HG03135 (cell line): ENCODE measurements around the gene ADAM12.

ENCODE experiments used
- ATAC-seq: cut with Tn5 transposase; IDR thresholded peaks from one replicate; pipeline ENCODE4 v1.9.1; 2021; ENCODE audit warnings: mild to moderate bottlenecking, moderate library complexity; ENCODE audit not compliant: unreplicated experiment

ADAM12 gene, protein sequence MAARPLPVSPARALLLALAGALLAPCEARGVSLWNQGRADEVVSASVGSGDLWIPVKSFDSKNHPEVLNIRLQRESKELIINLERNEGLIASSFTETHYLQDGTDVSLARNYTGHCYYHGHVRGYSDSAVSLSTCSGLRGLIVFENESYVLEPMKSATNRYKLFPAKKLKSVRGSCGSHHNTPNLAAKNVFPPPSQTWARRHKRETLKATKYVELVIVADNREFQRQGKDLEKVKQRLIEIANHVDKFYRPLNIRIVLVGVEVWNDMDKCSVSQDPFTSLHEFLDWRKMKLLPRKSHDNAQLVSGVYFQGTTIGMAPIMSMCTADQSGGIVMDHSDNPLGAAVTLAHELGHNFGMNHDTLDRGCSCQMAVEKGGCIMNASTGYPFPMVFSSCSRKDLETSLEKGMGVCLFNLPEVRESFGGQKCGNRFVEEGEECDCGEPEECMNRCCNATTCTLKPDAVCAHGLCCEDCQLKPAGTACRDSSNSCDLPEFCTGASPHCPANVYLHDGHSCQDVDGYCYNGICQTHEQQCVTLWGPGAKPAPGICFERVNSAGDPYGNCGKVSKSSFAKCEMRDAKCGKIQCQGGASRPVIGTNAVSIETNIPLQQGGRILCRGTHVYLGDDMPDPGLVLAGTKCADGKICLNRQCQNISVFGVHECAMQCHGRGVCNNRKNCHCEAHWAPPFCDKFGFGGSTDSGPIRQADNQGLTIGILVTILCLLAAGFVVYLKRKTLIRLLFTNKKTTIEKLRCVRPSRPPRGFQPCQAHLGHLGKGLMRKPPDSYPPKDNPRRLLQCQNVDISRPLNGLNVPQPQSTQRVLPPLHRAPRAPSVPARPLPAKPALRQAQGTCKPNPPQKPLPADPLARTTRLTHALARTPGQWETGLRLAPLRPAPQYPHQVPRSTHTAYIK

DNA sequence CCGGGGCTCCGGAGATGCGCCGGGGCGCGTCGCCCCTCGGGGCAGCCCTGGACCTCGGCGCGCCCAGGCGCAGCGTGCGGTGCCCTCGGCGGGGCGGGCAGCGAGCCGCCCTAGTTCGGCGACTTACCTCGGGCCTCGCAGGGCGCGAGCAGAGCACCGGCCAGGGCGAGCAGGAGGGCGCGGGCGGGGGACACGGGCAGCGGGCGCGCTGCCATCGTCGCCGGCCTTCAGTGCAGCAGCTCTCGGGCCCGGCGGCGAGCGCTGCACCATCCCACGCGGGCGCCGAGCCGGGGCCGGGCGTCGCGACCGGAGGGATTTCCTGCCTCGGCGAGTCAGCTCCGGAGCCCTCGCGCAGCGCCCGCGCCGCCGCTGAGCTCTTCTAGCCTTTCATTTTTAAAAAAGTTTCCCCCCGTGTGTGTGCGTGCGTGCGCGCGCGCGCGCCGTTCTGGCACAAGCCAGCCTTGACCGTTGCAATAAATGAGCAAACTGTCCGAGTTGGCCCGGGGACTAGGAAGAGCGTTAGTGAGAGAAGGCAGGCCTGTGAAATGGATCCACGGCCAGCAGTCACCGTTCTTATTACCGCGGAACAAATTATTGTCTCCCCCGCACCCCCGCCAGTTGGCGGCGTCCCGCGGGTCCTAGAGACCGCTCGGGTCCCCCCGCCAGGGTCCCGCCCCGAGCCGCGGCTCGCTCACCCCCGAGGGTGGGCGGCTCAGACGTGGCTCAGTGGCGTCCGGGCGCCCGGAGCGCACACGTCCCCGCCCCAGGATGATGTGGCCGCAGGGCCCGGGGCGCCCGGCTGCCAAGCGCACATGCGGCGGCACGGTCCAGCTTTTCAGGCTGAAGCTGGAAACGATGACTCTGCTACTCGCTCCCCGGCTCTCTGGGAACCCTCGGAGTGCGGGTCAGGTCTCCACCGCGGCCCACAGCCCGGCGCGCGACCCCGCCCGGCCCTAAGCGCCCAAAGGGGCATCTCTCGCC is at the start of gene ADAM12:
Gene ADAM12, minus strand, starts transcription at position 547 of the 981 bp plus-strand sequence. Its CDS starts 332 bp downstream, at position 215.
- no peak for ATAC-seq

- ATAC-seq = no peak
Observed at GRCh38 chr10:126437635-126438406, 49.5 kb upstream of the ADAM12 start.

DNA sequence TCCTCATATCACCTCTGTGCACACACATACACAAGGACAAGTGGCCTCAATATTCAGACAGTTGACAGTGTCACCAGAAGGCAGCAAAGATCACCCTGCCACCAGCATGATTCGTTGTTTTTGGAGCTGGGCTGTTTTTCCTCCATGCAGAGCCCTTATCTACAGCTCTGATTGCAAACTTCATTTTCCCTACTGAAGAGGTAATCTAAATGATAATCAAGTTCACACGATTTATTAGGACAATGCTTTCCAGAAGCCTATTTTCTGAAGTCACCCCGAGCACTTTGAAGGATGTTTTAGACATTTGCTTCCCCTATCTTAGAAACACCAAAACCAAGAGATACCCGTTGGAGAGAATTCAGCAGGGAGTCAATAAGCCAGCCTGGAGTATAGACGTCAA is 46.0 kb upstream of the ADAM12 start:
- ATAC-seq = no peak

GRCh38 chr10:126433351-126433750 is 45.1 kb upstream of the ADAM12 start:
- ATAC-seq = no peak

DNA sequence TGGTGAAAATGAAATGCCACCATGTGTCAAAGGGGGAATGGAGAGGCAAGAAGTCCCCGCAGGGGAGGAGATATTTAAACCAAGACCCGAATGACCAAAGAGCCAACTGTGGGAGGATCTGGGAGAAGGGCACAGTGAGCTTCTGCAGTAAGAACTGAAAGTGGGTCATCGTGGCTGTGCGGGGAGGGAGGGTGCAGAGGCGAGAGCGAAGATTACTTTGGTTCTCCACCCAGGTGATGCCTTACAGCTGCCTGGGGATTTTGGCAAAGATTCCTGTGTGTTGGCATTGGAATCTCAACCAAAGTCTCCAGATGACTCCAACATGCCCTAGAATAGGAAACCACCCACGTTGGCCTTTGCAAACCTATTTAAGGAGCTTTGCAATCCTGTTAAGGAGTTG is 44.2 kb upstream of the ADAM12 start:
- no peak for ATAC-seq

GRCh38 chr10:126431816-126432215 is 43.5 kb upstream of the ADAM12 start:
- ATAC-seq = no peak

GRCh38 chr10:126430512-126430911 is 42.2 kb upstream of the ADAM12 start:
- ATAC-seq = no peak

GRCh38 chr10:126429275-126429674 is 41.0 kb upstream of the ADAM12 start:
- no peak for ATAC-seq

- ATAC-seq = no peak
Observed at GRCh38 chr10:126425489-126426065, 37.3 kb upstream of the ADAM12 start.

DNA sequence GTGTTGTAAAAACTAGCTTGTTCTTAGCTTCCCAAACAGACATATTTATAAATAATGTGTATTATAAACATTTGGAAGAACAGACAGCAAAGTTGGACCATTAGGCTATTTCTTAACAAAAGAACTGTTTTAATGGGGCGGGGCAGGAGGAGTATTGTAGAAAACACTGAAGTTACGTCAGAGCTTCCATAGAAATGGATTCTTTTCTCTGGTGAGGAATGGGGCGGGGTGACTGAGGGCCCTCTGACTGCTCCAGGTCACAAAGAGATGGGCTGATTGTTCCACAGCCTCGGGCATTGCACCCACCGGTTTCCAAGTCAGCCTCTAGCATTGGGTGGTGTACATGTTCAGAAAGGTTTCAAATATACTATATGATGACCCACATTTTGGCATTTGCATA is 36.8 kb upstream of the ADAM12 start:
- no peak for ATAC-seq

DNA sequence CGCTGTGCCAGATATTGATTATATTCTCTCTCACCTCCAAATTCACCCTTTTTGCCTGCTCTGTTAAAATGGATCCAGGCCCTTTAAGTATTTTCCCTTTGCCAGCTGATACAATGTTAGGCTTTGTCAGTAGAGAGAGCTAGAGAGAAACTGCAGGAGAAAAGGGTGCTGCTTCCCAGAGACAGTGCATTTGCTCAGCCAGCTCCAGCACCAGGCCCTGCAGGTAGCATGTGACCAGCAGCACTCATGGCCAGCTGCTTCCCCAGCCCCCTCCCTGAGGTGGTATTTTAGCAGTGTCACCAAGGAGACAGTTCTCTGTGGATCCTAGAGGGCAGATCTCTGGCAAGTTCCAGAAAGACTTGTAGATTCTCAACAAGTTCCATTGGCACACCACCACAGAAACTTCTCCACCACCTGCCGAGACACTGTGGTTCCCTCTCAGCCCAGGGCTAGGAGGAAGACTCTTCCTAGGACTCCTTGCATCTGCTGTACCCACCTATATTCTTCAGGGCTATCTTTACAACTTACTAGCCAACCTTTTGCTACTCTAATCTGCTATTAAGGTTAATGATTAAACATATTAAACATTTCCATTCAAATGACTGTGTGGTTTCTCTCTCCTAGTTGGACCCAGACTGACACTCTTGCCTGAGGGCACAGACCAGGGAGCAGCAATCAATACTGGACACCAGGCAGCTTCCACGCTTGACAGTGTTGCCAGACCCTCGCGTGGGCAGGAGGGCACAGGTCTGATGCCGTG is 35.6 kb upstream of the ADAM12 start:
- no peak for ATAC-seq

DNA sequence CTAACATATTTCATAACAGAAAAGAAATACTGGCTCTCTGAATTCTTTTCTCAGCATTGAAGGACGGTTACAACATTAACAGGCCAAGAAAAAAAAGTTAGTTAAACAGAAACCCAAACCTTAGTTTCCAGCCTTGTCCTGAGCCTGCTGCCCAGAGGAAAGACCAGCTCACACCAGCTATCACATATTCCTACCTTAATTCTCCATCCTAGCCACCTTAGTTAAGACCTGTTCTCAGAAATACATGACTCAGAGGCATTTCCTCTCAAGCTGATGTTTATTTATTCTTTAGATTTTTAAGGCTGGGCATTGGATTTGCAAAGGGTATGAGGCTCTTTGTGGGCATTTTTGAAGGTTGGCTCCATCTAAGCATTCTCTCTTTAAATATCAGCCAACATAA is 34.3 kb upstream of the ADAM12 start:
- no peak for ATAC-seq

- no peak for ATAC-seq
Observed at GRCh38 chr10:126421756-126422256, 33.5 kb upstream of the ADAM12 start.

DNA sequence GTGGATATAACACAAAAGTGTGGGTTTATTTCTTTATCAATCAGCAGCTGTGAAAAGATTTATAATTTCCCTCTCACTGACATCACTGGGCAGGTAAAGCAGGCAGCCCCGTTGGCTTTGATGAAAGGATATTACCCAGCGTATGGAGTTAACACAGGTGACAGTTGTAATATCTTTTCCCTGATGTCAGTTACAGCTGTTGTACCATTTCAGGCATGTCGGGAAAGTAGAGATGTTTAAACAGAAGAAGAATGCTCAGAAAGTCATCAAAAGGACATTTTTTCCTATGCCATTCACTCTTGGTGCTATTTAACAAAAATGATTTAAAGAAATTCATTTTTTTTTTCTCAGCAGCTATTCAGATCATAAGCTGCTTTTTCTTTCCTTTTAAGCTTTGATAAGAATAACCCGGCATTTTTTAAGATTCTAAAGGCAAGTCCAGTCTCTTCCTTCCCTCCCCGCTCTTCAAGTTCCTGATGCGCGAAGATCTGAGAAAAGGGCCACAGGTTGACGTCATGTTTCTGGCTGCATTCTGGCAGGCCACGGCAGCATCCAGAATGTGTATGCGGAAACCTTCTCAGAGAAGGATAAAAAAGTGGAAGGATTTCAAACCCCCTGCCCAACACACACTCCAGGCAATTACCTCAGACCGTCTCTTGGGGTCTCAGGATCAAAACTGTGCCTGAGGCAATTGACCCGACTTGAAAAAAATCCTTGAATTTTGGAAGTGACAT is 32.5 kb upstream of the ADAM12 start:
- no peak for ATAC-seq

- no peak for ATAC-seq
Observed at GRCh38 chr10:126417220-126417825, 29.0 kb upstream of the ADAM12 start.

DNA sequence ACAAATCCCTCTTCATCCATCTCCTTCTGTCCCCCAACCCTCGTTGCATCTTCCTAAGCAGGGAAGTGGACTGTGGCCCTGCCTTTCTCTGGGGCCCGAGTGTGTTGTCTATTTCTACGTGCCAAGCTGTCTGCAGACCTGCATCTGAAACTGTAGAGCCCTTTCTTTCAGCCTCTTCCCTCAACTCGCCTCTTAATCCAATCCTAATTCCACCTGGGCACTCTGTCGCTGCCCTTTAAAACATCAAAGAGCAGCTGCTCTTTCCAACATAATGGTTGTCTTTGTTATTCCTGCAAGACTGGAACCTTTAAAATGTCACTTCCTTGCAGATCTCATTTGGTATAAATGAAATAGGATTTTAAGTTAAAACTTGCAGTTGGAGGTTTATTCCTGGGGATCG is 21.5 kb upstream of the ADAM12 start:
- ATAC-seq = no peak

DNA sequence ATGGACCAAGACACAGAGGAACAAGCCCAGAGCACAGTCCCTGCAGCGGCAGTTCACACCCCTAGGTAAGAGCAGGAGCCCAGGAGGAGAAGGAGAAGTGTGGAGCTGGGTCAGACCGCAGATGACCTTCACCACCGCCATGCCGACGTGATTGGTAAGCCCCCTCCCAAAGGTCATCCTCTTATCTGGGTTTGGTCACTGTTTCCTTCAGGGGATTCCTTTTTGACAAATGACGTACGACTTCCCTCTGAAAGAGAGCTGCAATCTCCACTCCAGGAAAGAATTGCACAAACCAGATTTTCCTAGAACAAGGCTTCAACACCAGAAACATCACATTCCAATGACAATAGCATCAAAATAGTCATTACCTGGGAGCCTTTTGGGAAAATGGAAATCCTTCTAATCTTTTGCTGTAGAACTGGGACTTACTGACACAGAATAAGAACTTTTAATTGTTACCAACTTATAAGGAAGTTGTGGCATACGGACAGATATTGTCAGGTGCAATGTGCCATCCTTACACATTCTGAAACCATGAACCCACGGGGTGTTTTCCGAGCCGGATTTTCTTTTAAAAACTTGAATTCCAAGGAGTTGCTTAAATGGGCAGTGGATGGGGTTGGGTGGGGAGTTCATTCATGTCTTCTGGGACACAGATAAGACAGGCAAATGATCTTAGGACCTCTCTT is 20.8 kb upstream of the ADAM12 start:
- no peak for ATAC-seq
